Uterus (tissue), 2 donors: ENCODE measurements around the gene SCLY.

Experiments
- POLR2A ChIP-seq, 2 donors: fragments of 450-650 bp; IDR thresholded peaks; one replicate each; pipeline ENCODE4 v1.6.1; 2016; ENCODE audit warnings: antibody characterized with exemption in 2 of 2, mild to moderate bottlenecking in 1 of 2, moderate library complexity in 1 of 2
- TF ChIP-seq, protein P1 (sequence below), 4 experiments: fragments of 200-600 bp in 2 of 4; fragments of 450-650 bp in 2 of 4; sonication (generic) in 2 of 4; IDR thresholded peaks; one replicate each; pipeline ENCODE4 v1.5.1; 2016 to 2019; ENCODE audit warnings: antibody characterized with exemption in 4 of 4, mild to moderate bottlenecking in 2 of 4, moderate library complexity in 1 of 4

DNA sequence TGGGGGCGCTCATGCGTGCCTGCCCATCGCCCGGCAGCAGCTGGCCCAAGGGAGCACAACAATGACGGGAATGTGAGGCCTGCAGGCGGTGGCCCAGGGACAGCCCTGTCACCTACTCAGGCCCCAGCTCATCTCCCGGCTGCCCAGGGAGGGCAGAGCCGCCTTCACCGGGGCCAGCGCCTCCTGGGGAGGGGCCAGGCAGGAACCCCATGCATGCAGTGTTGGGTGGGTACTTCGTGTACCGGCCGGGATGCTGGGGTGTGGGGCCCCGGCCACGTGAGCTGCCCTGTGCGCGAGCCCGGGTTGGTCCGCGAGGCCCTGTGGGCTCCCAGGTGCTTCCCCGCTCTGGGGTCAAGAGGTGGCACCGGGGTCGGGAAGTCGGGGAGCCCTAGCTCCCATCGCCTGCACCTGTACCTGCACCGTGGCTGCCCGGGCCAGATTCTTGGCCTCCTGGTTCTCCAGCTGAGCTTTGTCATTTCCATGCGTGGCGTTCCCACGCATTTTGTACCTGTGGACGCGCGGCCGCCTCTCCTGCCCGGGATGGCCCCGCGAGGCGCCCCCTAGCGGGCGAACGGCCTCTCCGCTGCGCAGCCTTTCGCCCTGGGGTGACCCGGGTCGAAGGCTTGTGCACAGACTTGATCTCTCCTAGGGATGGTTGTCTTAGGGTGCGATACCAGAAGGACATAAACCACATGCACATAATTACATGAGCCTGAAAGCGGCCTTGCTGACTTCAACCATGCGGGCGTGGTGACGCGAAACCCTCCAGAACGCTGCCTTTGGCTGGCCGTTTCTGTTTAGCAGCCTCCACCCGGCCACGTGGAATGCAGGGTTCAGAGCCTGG lies 78.6 kb downstream of the SCLY start:
- TF ChIP-seq, protein P1, sequence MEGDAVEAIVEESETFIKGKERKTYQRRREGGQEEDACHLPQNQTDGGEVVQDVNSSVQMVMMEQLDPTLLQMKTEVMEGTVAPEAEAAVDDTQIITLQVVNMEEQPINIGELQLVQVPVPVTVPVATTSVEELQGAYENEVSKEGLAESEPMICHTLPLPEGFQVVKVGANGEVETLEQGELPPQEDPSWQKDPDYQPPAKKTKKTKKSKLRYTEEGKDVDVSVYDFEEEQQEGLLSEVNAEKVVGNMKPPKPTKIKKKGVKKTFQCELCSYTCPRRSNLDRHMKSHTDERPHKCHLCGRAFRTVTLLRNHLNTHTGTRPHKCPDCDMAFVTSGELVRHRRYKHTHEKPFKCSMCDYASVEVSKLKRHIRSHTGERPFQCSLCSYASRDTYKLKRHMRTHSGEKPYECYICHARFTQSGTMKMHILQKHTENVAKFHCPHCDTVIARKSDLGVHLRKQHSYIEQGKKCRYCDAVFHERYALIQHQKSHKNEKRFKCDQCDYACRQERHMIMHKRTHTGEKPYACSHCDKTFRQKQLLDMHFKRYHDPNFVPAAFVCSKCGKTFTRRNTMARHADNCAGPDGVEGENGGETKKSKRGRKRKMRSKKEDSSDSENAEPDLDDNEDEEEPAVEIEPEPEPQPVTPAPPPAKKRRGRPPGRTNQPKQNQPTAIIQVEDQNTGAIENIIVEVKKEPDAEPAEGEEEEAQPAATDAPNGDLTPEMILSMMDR (IDR thresholded peaks at IDR 0.05) = peak in 3 of 4 experiments; percentile 8 to 20 (median 9)
- TF ChIP-seq POLR2A (IDR thresholded peaks at IDR 0.05) = no peak
